ENCODE data around the gene FLT3LG.

DNA sequence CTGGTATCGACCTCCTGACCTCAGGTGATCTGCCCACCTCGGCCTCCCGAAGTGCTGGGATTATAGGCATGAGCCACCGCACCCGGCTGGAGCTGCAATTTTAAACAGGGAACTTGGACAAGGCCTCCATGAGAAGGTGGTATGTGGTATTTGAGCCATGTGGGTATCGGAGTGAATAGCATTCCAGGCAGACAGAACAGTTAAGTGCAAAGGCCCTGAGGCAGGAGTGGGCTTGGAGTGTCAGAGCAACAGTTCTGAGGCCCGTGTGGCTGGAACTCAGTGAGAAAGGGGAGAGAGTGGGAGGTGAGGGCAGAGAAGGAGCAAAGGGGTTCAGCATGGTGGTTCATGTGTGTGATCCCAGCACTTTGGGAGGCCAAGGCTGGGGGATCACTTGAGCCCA lies 56.7 kb downstream of the FLT3LG start:
- TF ChIP-seq REST (IDR thresholded peaks at IDR 0.05; ENCODE audit: insufficient read depth in 1 of 2, low read depth in 2 of 2, low read length in 2 of 2) (no peak), TAF1 (IDR thresholded peaks at IDR 0.05; ENCODE audit: borderline replicate concordance, insufficient read depth, low read length) (no peak), POLR2AphosphoS5 (IDR thresholded peaks at IDR 0.05; ENCODE audit: low read depth, low read length) (no peak), SIN3A (IDR thresholded peaks at IDR 0.05; ENCODE audit: borderline replicate concordance, insufficient read depth, low read length) (no peak), FOXP2 (optimal IDR thresholded peaks at IDR 0.05; ENCODE audit: borderline replicate concordance, extremely low read depth, extremely low read length, insufficient read depth) (no peak)
